ENCODE results near the gene OR10A5.
"Not testable (repeated sequence)": the region's sequence is repeated elsewhere in the genome, so short reads cannot be mapped to it uniquely, and the experiment has no call there.

The OR10A5 gene

DNA sequence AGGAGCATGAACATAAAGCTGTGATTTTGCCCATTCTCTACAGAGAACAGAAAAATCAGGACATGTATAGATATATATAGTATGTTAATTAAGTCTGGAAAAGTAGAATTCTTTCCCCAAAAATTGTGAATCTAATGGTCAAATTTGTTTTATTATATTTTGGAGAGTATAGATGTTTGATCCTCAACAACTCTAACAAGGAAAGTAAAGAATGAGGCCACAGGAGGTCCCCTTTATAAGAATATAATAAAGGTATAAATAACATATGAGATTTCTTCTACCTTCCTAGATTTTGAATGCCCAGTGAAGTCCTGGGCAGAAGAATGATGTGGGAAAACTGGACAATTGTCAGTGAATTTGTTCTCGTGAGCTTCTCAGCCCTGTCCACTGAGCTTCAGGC lies 30.8 kb downstream of the OR10A5 start, which contains the start of gene OR10A4:
Gene OR10A4 (plus strand): TSS at position 301 of the 400 bp plus-strand sequence. CDS start 23 bp downstream, at position 324.
- DNase-seq (ENCODE audit: low spot score): no peak

DNA sequence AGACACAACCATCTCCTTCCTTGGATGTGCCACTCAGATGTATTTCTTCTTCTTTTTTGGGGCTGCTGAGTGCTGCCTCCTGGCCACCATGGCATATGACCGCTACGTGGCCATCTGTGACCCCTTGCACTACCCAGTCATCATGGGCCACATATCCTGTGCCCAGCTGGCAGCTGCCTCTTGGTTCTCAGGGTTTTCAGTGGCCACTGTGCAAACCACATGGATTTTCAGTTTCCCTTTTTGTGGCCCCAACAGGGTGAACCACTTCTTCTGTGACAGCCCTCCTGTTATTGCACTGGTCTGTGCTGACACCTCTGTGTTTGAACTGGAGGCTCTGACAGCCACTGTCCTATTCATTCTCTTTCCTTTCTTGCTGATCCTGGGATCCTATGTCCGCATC lies 31.4 kb downstream of the OR10A5 start:
- DNase-seq (ENCODE audit: low spot score): no peak

DNA sequence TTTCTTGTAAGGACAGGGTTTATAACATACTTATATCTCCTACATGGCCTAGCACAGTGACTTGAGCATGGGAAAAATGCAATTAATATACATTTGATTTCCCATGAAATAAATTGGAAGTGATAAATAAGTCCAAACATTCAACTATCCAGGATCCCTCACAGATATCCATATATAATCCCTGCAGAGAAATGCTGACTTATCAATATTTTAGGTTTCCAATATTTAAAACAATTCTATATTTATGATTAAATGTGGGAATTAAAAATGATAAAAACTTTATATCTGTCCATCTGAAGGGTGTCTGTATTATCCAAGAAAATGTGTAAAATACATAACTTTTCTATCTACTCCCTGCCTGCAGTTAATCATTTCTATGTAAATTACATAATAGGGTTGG lies 37.3 kb downstream of the OR10A5 start:
- DNase-seq (ENCODE audit: low spot score): no peak

DNA sequence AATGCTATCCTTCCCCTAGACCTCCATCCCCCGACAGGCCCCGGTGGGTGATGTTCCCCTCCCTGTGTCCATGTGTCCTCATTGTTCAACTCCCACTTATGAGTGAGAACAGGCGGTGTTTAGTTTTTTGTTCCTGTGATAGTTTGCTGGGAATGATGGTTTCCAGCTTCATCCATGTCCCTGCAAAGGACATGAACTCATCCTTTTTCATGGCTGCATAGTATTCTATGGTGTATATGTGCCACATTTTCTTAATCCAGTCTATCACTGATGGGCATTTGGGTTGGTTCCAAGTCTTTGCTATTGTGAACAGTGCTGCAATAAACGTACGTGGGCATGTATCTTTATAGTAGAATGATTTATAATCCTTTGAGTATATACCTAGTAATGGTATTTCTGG lies 42.2 kb downstream of the OR10A5 start:
- not testable (repeated sequence) for DNase-seq (ENCODE audit: low spot score)

DNA sequence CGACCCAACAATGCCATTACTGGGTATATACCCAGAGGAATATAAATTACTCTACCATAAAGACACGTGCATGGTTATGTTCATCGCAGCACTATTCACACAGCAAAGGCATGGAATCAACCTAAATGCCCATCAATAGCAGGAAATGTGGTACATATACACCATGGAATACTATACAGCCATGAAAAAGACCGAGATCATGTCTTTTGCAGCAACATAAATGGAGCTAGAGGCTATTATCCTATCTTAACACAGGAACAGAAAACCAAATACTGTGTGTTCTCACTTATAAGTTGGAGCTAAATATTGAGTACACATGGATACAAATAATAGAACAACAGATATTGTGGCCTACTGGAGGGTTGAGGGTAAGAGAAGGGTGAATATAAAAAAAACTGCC lies 43.3 kb downstream of the OR10A5 start:
- DNase-seq (ENCODE audit: low spot score): no peak

DNA sequence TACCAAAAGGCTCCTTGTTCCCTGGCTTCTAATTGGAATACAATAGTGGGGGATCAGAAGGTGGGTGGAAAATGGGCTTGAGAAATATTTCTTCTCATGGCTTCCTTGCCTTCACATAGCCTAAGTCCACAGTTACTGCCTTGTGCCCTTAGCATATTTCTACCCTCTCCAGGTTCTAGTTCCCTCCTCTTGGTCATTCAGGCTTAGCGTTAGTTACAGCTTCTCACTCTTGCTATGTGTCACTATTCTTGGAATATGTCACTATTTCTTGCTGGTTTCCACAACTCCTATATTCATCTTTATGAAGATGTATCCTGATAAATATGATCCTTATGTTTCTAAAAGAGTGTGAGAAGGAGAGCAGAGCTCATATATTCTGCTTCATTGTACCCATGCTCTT lies 44.4 kb downstream of the OR10A5 start:
- no peak for DNase-seq (ENCODE audit: low spot score)

DNA sequence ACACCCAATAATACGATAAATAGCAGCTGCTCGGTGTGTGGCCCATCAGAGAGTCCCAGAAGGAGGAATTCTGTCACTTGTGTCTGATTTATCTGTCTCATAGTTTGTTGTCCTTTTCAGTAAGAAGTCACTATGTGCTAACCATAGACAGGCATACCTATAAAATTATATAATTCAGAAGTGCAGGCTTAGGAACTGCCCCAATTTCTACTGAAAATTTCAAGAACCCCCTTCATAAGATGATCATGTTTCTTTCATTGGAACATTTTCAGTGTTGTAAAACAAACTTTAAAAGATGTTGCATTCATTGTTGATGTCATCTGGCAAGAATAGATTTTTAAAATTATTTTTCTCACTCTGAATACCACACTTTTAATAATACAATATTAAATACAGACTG lies 46.9 kb downstream of the OR10A5 start, which contains the start of gene OR2D2:
Gene OR2D2 (minus strand): TSS at position 101 of the 400 bp plus-strand sequence. CDS start 0 bp downstream, at position 101.
- DNase-seq (ENCODE audit: low spot score): no peak

DNA sequence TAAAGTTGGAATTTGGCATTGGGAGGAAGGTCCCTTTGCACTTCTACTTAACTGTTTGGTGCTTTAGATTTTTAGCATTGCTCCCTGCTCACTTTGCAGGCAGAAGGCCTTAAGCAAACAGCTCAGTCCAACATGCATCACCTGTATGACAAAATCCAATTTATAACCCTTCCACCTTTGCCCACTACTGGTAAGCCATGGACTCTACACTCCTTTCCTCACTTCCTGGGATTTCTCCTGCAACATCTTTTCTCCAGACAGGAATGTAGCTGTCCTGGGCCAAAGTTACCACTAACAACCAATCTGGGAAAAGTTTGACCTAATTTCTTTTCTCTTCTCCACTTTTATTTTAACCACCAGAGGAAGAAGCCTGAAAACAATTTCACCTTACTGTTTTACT lies 48.6 kb downstream of the OR10A5 start:
- DNase-seq (ENCODE audit: low spot score): no peak

DNA sequence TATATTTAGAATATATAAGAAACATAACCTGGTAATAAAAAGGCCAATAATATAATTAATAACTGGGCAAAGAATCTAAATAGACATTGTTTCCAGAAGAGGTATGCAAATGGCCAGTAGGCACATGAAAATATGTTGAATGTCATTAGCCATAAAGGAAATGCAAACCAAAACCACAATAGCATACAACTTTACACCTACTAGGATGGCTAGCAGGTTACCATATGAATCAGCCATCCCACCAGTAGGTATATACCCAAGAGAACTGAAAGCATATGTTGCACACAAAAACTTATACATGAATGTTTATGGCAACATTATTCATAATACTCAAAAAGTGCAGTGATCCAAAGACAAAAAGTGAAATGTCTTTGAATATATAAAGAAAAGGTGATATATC lies 49.5 kb downstream of the OR10A5 start:
- no peak for DNase-seq (ENCODE audit: low spot score)
